ENCODE measurements around the gene CCDC192. TPM values are rescaled to one million over a fixed set of nuclear protein-coding genes. Genes with fewer than 3 reads are reported as not detected.

Gene CCDC192
- total RNA-seq, 1 experiment from 2014 or later = not detected

GRCh38 chr5:127695346-127695745 lies 7.8 kb upstream of the CCDC192 start:
- no peak overlapping the region for H3K27ac ChIP-seq (ENCODE audit: low read depth, low read length, poor library complexity, severe bottlenecking)
- intact Hi-C loops (cut with micrococcal nuclease; ENCODE audit: unreplicated experiment) = no loop called here
- ChIA-PET POLR2A (ENCODE audit: low non-redundant PET) (no interaction called here), CTCF (no interaction called here)
- peaks cover 70% of the 10 kb centered on the region for H3K27me3 ChIP-seq (replicated peaks; ENCODE audit: insufficient read depth, low read depth, low read length, poor library complexity)
- no peaks in the 10 kb centered on the region for H3K9me3 ChIP-seq (ENCODE audit: low read depth, low read length, poor library complexity, severe bottlenecking)
- DNase-seq (ENCODE audit: low spot score) = no peak
- no TSS peak for BruUV-seq (replicated peaks)
- no peak overlapping the region for H3K4me3 ChIP-seq (ENCODE audit: low read depth, low read length, poor library complexity, severe bottlenecking)
- no peaks in the 10 kb centered on the region for H3K4me1 ChIP-seq (ENCODE audit: insufficient read depth, low read length, poor library complexity, severe bottlenecking)
- no peak for TF ChIP-seq EZH2 (IDR thresholded peaks at IDR 0.05; ENCODE audit: borderline replicate concordance, low read depth, low read length, poor library complexity, severe bottlenecking)
- TF ChIP-seq, protein P1, sequence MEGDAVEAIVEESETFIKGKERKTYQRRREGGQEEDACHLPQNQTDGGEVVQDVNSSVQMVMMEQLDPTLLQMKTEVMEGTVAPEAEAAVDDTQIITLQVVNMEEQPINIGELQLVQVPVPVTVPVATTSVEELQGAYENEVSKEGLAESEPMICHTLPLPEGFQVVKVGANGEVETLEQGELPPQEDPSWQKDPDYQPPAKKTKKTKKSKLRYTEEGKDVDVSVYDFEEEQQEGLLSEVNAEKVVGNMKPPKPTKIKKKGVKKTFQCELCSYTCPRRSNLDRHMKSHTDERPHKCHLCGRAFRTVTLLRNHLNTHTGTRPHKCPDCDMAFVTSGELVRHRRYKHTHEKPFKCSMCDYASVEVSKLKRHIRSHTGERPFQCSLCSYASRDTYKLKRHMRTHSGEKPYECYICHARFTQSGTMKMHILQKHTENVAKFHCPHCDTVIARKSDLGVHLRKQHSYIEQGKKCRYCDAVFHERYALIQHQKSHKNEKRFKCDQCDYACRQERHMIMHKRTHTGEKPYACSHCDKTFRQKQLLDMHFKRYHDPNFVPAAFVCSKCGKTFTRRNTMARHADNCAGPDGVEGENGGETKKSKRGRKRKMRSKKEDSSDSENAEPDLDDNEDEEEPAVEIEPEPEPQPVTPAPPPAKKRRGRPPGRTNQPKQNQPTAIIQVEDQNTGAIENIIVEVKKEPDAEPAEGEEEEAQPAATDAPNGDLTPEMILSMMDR (conservative IDR thresholded peaks at IDR 0.05; ENCODE audit: low read depth, low read length) = no peak
- no peaks in the 10 kb centered on the region for H3K36me3 ChIP-seq (ENCODE audit: insufficient read depth, low read length, poor library complexity, severe bottlenecking)

GRCh38 chr5:127696683-127697082 lies 6.5 kb upstream of the CCDC192 start:
- H3K4me1 ChIP-seq (ENCODE audit: insufficient read depth, low read length, poor library complexity, severe bottlenecking) = no peaks in the 10 kb centered on the region
- no peak overlapping the region for H3K4me3 ChIP-seq (ENCODE audit: low read depth, low read length, poor library complexity, severe bottlenecking)
- ChIA-PET CTCF (no interaction called here), POLR2A (ENCODE audit: low non-redundant PET) (no interaction called here)
- no peak for DNase-seq (ENCODE audit: low spot score)
- intact Hi-C loops (cut with micrococcal nuclease; ENCODE audit: unreplicated experiment) = no loop called here
- no peak for TF ChIP-seq EZH2 (IDR thresholded peaks at IDR 0.05; ENCODE audit: borderline replicate concordance, low read depth, low read length, poor library complexity, severe bottlenecking)
- TF ChIP-seq, protein P1 (conservative IDR thresholded peaks at IDR 0.05; ENCODE audit: low read depth, low read length) = no peak
- H3K36me3 ChIP-seq (ENCODE audit: insufficient read depth, low read length, poor library complexity, severe bottlenecking) = no peaks in the 10 kb centered on the region
- BruUV-seq (replicated peaks) = no TSS peak
- H3K9me3 ChIP-seq (ENCODE audit: low read depth, low read length, poor library complexity, severe bottlenecking) = no peaks in the 10 kb centered on the region
- no peak overlapping the region for H3K27ac ChIP-seq (ENCODE audit: low read depth, low read length, poor library complexity, severe bottlenecking)
- H3K27me3 ChIP-seq (replicated peaks; ENCODE audit: insufficient read depth, low read depth, low read length, poor library complexity) = peaks cover 70% of the 10 kb centered on the region

DNA sequence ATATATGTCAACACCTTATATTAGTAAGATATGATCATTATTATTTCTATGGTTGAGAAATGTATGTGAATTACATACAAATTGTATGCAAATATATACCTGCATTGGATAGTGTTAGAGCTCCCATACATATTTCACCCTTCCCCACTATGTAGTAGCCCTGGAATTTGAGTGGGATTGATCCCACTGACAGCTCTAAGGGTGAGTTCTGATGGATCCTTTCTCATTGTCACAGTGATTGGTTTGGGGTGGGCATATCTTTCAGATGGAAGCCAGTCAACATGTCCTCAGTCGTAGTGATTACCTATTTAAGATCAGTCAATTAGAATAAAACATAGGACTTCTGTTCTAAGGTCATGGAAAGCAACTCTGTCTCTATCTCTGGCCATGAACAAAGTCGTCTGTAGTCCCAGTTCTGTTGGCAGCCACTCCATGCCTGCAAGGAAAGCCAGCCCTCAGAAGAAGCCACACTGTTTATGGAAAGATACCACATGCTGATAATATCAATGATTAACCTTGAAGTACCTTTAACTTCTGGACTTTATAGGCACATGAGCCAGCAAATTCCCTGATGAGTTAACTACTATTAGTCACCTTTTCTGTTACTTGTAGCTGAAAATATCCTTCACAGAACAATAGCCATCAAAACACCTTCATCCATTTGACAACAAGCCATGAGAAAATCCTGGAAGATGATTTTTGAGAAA lies 5.1 kb upstream of the CCDC192 start:
- intact Hi-C loops (cut with micrococcal nuclease; ENCODE audit: unreplicated experiment) = no loop called here
- Histone ChIP-seq H3K36me3 (ENCODE audit: insufficient read depth, low read length, poor library complexity, severe bottlenecking) (no peaks in the 10 kb centered on the region), H3K9me3 (ENCODE audit: low read depth, low read length, poor library complexity, severe bottlenecking) (no peaks in the 10 kb centered on the region), H3K27ac (ENCODE audit: low read depth, low read length, poor library complexity, severe bottlenecking) (no peak overlapping the region), H3K4me3 (ENCODE audit: low read depth, low read length, poor library complexity, severe bottlenecking) (no peak overlapping the region), H3K4me1 (ENCODE audit: insufficient read depth, low read length, poor library complexity, severe bottlenecking) (no peaks in the 10 kb centered on the region), H3K27me3 (replicated peaks; ENCODE audit: insufficient read depth, low read depth, low read length, poor library complexity) (peaks cover 74% of the 10 kb centered on the region)
- CTCF ChIA-PET = no interaction called here
- TF ChIP-seq, protein P1 (conservative IDR thresholded peaks at IDR 0.05; ENCODE audit: low read depth, low read length) = no peak
- no peak for TF ChIP-seq EZH2 (IDR thresholded peaks at IDR 0.05; ENCODE audit: borderline replicate concordance, low read depth, low read length, poor library complexity, severe bottlenecking)
- no peak for DNase-seq (ENCODE audit: low spot score)
- POLR2A ChIA-PET (ENCODE audit: low non-redundant PET) = no interaction called here
- BruUV-seq (replicated peaks) = no TSS peak
